Measurements from ENCODE around the gene NAA20. TPM values are rescaled to one million over a fixed set of nuclear protein-coding genes. Genes with fewer than 3 reads are reported as not detected.

Gene NAA20
- total and polyA plus RNA-seq, 7 donors = 26.3 to 74.2 (median 44.9) TPM

GRCh38 chr20:19973961-19974629, 43.1 kb upstream of the NAA20 start:
- Histone ChIP-seq H3K27ac (peak overlapping the region; percentile 87 to 97 (median 88)), H3K4me1 (peaks cover 0 to 58% (median 45%) of the 10 kb centered on the region in 4 donors), H3K36me3 (peaks cover 0 to 9% (median 1%) of the 10 kb centered on the region in 4 donors), H3K27me3 (no peaks in the 10 kb centered on the region), H3K9me3 (no peaks in the 10 kb centered on the region), H3K4me3 (peak overlapping the region in 3 of 4 donors; percentile 56 to 66 (median 58))
- intact Hi-C loops (cut with DNase I) = loop anchor here (2.0 to 5.0 kb wide), 2 partner anchors 37 to 85 kb away; no protein-coding TSS in a partner anchor
- WGBS, 2 donors = 61 to 68% methylated on average over 7 of the region's 7 CpGs
- DNase-seq = peak; percentile 93
- TF ChIP-seq CTCF (IDR thresholded peaks at IDR 0.05) (no peak), POLR2AphosphoS5 (IDR thresholded peaks at IDR 0.05) (peak; percentile 44 to 72 (median 57)), POLR2A (IDR thresholded peaks at IDR 0.05) (no peak), EP300 (IDR thresholded peaks at IDR 0.05) (peak in 1 of 4 donors; percentile 54)

- Histone ChIP-seq H3K27me3 (no peaks in the 10 kb centered on the region), H3K27ac (peak overlapping the region; percentile 87 to 97 (median 88)), H3K4me1 (peaks cover 0 to 63% (median 49%) of the 10 kb centered on the region in 4 donors), H3K4me3 (peak overlapping the region; percentile 48 to 66 (median 57)), H3K36me3 (peaks cover 0 to 9% (median 1%) of the 10 kb centered on the region in 4 donors), H3K9me3 (no peaks in the 10 kb centered on the region)
- WGBS, 2 donors = 65 to 71% methylated on average over 44 of the region's 44 CpGs
- peak; percentile 97 for DNase-seq
- TF ChIP-seq CTCF (IDR thresholded peaks at IDR 0.05) (no peak), EP300 (IDR thresholded peaks at IDR 0.05) (peak in 2 of 4 donors; percentile 25 to 50), POLR2AphosphoS5 (IDR thresholded peaks at IDR 0.05) (peak; percentile 40 to 76 (median 74)), POLR2A (IDR thresholded peaks at IDR 0.05) (peak; percentile 25 to 42)
- intact Hi-C loops (cut with DNase I) = loop anchor here (2.0 to 5.0 kb wide), 3 partner anchors 38 to 218 kb away; partner anchors contain the start of gene RIN2
These were observed 42.3 kb upstream of the NAA20 start for GRCh38 chr20:19974630-19975435.

- no peak for TF ChIP-seq POLR2A (IDR thresholded peaks at IDR 0.05)
- TF ChIP-seq CTCF (IDR thresholded peaks at IDR 0.05) = no peak
- TF ChIP-seq EP300 (IDR thresholded peaks at IDR 0.05) = no peak
- TF ChIP-seq POLR2AphosphoS5 (IDR thresholded peaks at IDR 0.05) = no peak
- peak; percentile 77 for DNase-seq
- peak overlapping the region; percentile 87 to 97 (median 88) for H3K27ac ChIP-seq
- WGBS, 2 donors = 74 to 83% methylated on average over 18 of the region's 18 CpGs
- H3K27me3 ChIP-seq = no peaks in the 10 kb centered on the region
- peaks cover 0 to 9% (median 0%) of the 10 kb centered on the region in 4 donors for H3K36me3 ChIP-seq
- H3K4me1 ChIP-seq = peaks cover 0 to 68% (median 53%) of the 10 kb centered on the region in 4 donors
- intact Hi-C loops (cut with DNase I) = loop anchor here (2.0 to 5.0 kb wide), 2 partner anchors 87 to 218 kb away; partner anchors contain the start of gene RIN2
- no peaks in the 10 kb centered on the region for H3K9me3 ChIP-seq
- peak overlapping the region; percentile 48 to 66 (median 57) for H3K4me3 ChIP-seq
These were observed 41.7 kb upstream of the NAA20 start for GRCh38 chr20:19975436-19975799.

GRCh38 chr20:19975901-19976300, 41.3 kb upstream of the NAA20 start:
- H3K4me3 ChIP-seq = peak overlapping the region; percentile 48 to 66 (median 57)
- H3K27me3 ChIP-seq = no peaks in the 10 kb centered on the region
- peaks cover 0 to 9% (median 0%) of the 10 kb centered on the region in 4 donors for H3K36me3 ChIP-seq
- WGBS, 2 donors = 71 to 77% methylated on average over 9 of the region's 9 CpGs
- peak overlapping the region; percentile 87 to 97 (median 88) for H3K27ac ChIP-seq
- H3K9me3 ChIP-seq = no peaks in the 10 kb centered on the region
- no peak for DNase-seq
- TF ChIP-seq POLR2A (IDR thresholded peaks at IDR 0.05) = no peak
- no peak for TF ChIP-seq CTCF (IDR thresholded peaks at IDR 0.05)
- TF ChIP-seq EP300 (IDR thresholded peaks at IDR 0.05) = no peak
- no peak for TF ChIP-seq POLR2AphosphoS5 (IDR thresholded peaks at IDR 0.05)
- peaks cover 0 to 73% (median 58%) of the 10 kb centered on the region in 4 donors for H3K4me1 ChIP-seq
- intact Hi-C loops (cut with DNase I) = loop anchor here (2.0 to 5.0 kb wide), 3 partner anchors 19 to 219 kb away; partner anchors contain the start of gene RIN2
